IMR-90 (cell line): Measurements from ENCODE around the gene DIP2A. TPM values are rescaled to one million over a fixed set of nuclear protein-coding genes. Genes with fewer than 3 reads are reported as not detected.

Experiments
- ATAC-seq: fragments of 200-7000 bp; cut with Tn5 transposase; 2 replicates; pipeline ENCODE4 v1.9.1; 2020; ENCODE audit warnings: low read depth, mild to moderate bottlenecking, moderate library complexity
- BruUV-seq: library from RNA; stranded (reverse); fragments of 400-500 nt; replicated peaks from 2 replicates; lab custom pipeline; 2021; lab: Mats Ljungman, UMichigan
- CTCF ChIA-PET: fragments of 300-600 bp; formaldehyde crosslinking; extraction: SDS; loops from one replicate; lab custom pipeline; 2021; ENCODE audit warnings: antibody characterized with exemption; lab: Yijun Ruan, JAX
- POLR2A ChIA-PET: fragments of 300-600 bp; sonication (Branson Sonifier 250); formaldehyde crosslinking; loops from one replicate; lab custom pipeline; 2022; ENCODE audit warnings: antibody characterized with exemption; ENCODE audit not compliant: unreplicated experiment; lab: Charles Lee
- DNase-seq: peaks from one replicate; pipeline ENCODE4 v3.0.0; 2013
- H2AFZ ChIP-seq: replicated peaks from 2 replicates; pipeline ENCODE3; 2013; ENCODE audit warnings: low read length, mild to moderate bottlenecking; ENCODE audit not compliant: poor library complexity
- H2AK5ac ChIP-seq: 2 replicates; pipeline ENCODE4 v1.6.1; 2013; ENCODE audit warnings: low read depth, low read length, inconsistent platforms
- H2AK9ac ChIP-seq: replicated peaks from 2 replicates; pipeline ENCODE3; 2013; ENCODE audit warnings: mild to moderate bottlenecking, low read depth, low read length, moderate library complexity; ENCODE audit not compliant: poor library complexity
- H2BK120ac ChIP-seq: 2 replicates; pipeline ENCODE4 v1.6.1; 2013; ENCODE audit warnings: low read depth, low read length, inconsistent platforms
- H2BK15ac ChIP-seq: 3 replicates; pipeline ENCODE4 v1.6.1; 2013; ENCODE audit warnings: low read depth, low read length, inconsistent platforms
- H2BK20ac ChIP-seq: 2 replicates; pipeline ENCODE4 v1.6.1; 2013; ENCODE audit warnings: low read depth, mild to moderate bottlenecking, inconsistent platforms, low read length, moderate library complexity
- H2BK5ac ChIP-seq: 2 replicates; pipeline ENCODE4 v1.6.1; 2013; ENCODE audit warnings: mild to moderate bottlenecking, low read depth, low read length, inconsistent platforms; ENCODE audit not compliant: poor library complexity, severe bottlenecking
- H3K14ac ChIP-seq: replicated peaks from 2 replicates; pipeline ENCODE4 v1.6.1; 2013; ENCODE audit warnings: low read depth, low read length, inconsistent platforms
- H3K18ac ChIP-seq: 2 replicates; pipeline ENCODE4 v1.6.1; 2013; ENCODE audit warnings: low read depth, low read length, control low read depth
- H3K23ac ChIP-seq: 2 replicates; pipeline ENCODE4 v1.6.1; 2013; ENCODE audit warnings: low read depth, low read length, inconsistent platforms
- H3K27ac ChIP-seq: 2 replicates; pipeline ENCODE4 v1.5.1; 2013; ENCODE audit warnings: mild to moderate bottlenecking, control low read depth, low read length; ENCODE audit not compliant: insufficient read depth
- H3K27me3 ChIP-seq: 2 replicates; pipeline ENCODE4 v1.6.1; 2013; ENCODE audit warnings: low read length; ENCODE audit not compliant: control insufficient read depth, insufficient read depth
- H3K36me3 ChIP-seq: 2 replicates; pipeline ENCODE4 v1.6.1; 2013; ENCODE audit warnings: low read length, mixed read lengths; ENCODE audit not compliant: control insufficient read depth, insufficient read depth
- H3K4ac ChIP-seq: 2 replicates; pipeline ENCODE4 v1.6.1; 2013; ENCODE audit warnings: low read depth, low read length, inconsistent platforms
- H3K4me1 ChIP-seq: 2 replicates; pipeline ENCODE4 v1.6.1; 2013; ENCODE audit warnings: low read length, mixed read lengths; ENCODE audit not compliant: control insufficient read depth, insufficient read depth
- H3K4me2 ChIP-seq: 2 replicates; pipeline ENCODE4 v1.6.1; 2013; ENCODE audit warnings: low read depth, mild to moderate bottlenecking, control low read depth, low read length, moderate library complexity
- H3K4me3 ChIP-seq: 2 replicates; pipeline ENCODE4 v1.5.1; 2013; ENCODE audit warnings: low read depth, mild to moderate bottlenecking, control low read depth, low read length, moderate library complexity; ENCODE audit not compliant: insufficient read depth
- H3K56ac ChIP-seq: 2 replicates; pipeline ENCODE4 v1.6.1; 2013; ENCODE audit warnings: low read length, inconsistent platforms; ENCODE audit not compliant: insufficient read depth; ENCODE audit errors: extremely low read depth
- H3K79me1 ChIP-seq, 2 experiments: 2 replicates each; pipeline ENCODE4 v1.6.1; 2013; ENCODE audit warnings: low read length in 2 of 2, inconsistent platforms in 1 of 2, low read depth in 1 of 2
- H3K9ac ChIP-seq: 2 replicates; pipeline ENCODE4 v1.6.1; 2013; ENCODE audit warnings: low read depth, low read length, control low read depth
- H3K9me1 ChIP-seq: 2 replicates; pipeline ENCODE4 v1.6.1; 2013; ENCODE audit warnings: low read length, inconsistent platforms; ENCODE audit not compliant: insufficient read depth
- H3K9me3 ChIP-seq: 2 replicates; pipeline ENCODE4 v1.6.1; 2013; ENCODE audit warnings: low read length; ENCODE audit not compliant: control insufficient read depth, insufficient read depth
- H4K20me1 ChIP-seq: 2 replicates; pipeline ENCODE4 v1.6.1; 2013; ENCODE audit warnings: low read length, inconsistent platforms; ENCODE audit not compliant: insufficient read depth
- H4K5ac ChIP-seq: 2 replicates; pipeline ENCODE4 v1.6.1; 2013; ENCODE audit warnings: mild to moderate bottlenecking, low read depth, low read length, control low read depth
- H4K8ac ChIP-seq, 2 experiments: 2 replicates each; pipeline ENCODE4 v1.6.1; 2013; ENCODE audit warnings: low read depth in 2 of 2, low read length in 2 of 2, control low read depth in 1 of 2, inconsistent platforms in 1 of 2
- H4K91ac ChIP-seq: 2 replicates; pipeline ENCODE4 v1.6.1; 2013; ENCODE audit warnings: low read depth, low read length, inconsistent platforms; ENCODE audit not compliant: insufficient read depth
- BHLHE40 ChIP-seq: fragments of 150-350 bp; IDR thresholded peaks from 2 replicates; pipeline ENCODE4 v1.6.1; 2016; ENCODE audit warnings: mild to moderate bottlenecking, low read depth, low read length
- CHD1 ChIP-seq: IDR thresholded peaks from 2 replicates; pipeline ENCODE4 v1.6.1; 2012; ENCODE audit warnings: low read depth, low read length, improper control_type of control experiment
- MAFK ChIP-seq: IDR thresholded peaks from 2 replicates; pipeline ENCODE4 v1.6.1; 2012; ENCODE audit warnings: low read depth, low read length, improper control_type of control experiment
- MAZ ChIP-seq: IDR thresholded peaks from 2 replicates; pipeline ENCODE4 v1.6.1; 2012; ENCODE audit warnings: low read depth, mild to moderate bottlenecking, low read length, improper control_type of control experiment, moderate library complexity, borderline replicate concordance
- POLR2A ChIP-seq: IDR thresholded peaks from 2 replicates; pipeline ENCODE4 v1.6.1; 2012; ENCODE audit warnings: mild to moderate bottlenecking, low read depth, low read length
- RAD21 ChIP-seq: IDR thresholded peaks from 2 replicates; pipeline ENCODE4 v1.6.1; 2012; ENCODE audit warnings: low read length, improper control_type of control experiment
- RCOR1 ChIP-seq: IDR thresholded peaks from 2 replicates; pipeline ENCODE4 v1.6.1; 2012; ENCODE audit warnings: mild to moderate bottlenecking, low read length, improper control_type of control experiment; ENCODE audit not compliant: insufficient replicate concordance
- RFX5 ChIP-seq: IDR thresholded peaks from 2 replicates; pipeline ENCODE4 v1.8.0; 2012; ENCODE audit warnings: low read depth, mild to moderate bottlenecking, low read length, moderate library complexity
- SMC3 ChIP-seq: fragments of 150-350 bp; IDR thresholded peaks from 2 replicates; pipeline ENCODE4 v1.6.1; 2016; ENCODE audit warnings: low read depth, mild to moderate bottlenecking, antibody characterized with exemption, low read length, moderate library complexity
- WGBS, 2 experiments: methylation state at CpG; one replicate each; pipeline versions ENCODE4 v1.1.5 to v1.1.7; 2013; ENCODE audit warnings: missing lambda C conversion rate in 2 of 2; ENCODE audit not compliant: insufficient read length in 1 of 2; ENCODE audit errors: extremely low coverage in 2 of 2; 5-methylcytosine and 5-hydroxymethylcytosine counted together
- dilution Hi-C: fragments of 300-500 bp; cut with HindIII; formaldehyde crosslinking; loops from one replicate; pipeline ENCODE4 v1.14.3; 2018; ENCODE audit warnings: low sequenced_read_pairs; ENCODE audit not compliant: unreplicated experiment
- in situ Hi-C: fragments of 300-500 bp; cut with MboI; formaldehyde crosslinking; loops from 3 replicates; pipeline ENCODE4 v1.14.3; 2019; ENCODE audit warnings: low sequenced_read_pairs, inconsistent platforms, mixed read lengths
- intact Hi-C: fragments of 100-400 bp; cut with micrococcal nuclease; formaldehyde crosslinking; loops from 2 replicates; pipeline ENCODE4 v1.10.0; 2022
- polyA plus RNA-seq, 3 experiments: library from polyadenylated mRNA; depleted of rRNA; stranded (reverse); fragments of >200 nt; gene quantifications; 2 replicates each; pipeline ENCODE4 v1.2.3, GENCODE V29; 2012; ENCODE audit warnings: low replicate concordance in 1 of 3
- total RNA-seq: library from RNA; depleted of rRNA; stranded (reverse); fragments of >200 nt; gene quantifications from 2 replicates; pipeline ENCODE4 v1.2.3, GENCODE V29; 2012
- TF ChIP-seq, protein P1 (sequence below): conservative IDR thresholded peaks from 2 replicates; pipeline ENCODE4 v1.5.1; 2012; ENCODE audit warnings: mild to moderate bottlenecking, low read depth, low read length, improper control_type of control experiment
- TF ChIP-seq, protein P2 (sequence below): fragments of 150-350 bp; IDR thresholded peaks from 2 replicates; pipeline ENCODE4 v1.6.1; 2016; ENCODE audit warnings: low read depth, mild to moderate bottlenecking, low read length, moderate library complexity, borderline replicate concordance
- TF ChIP-seq, protein P3 (sequence below): fragments of 150-350 bp; IDR thresholded peaks from 2 replicates; pipeline ENCODE4 v1.6.1; 2017; ENCODE audit warnings: mild to moderate bottlenecking, antibody characterized with exemption, low read length, low read depth

DIP2A gene
- total and polyA plus RNA-seq, 2 of the 4 experiments (the other 2 are of a cell fraction), result 17.9 to 24.3 TPM

DNA sequence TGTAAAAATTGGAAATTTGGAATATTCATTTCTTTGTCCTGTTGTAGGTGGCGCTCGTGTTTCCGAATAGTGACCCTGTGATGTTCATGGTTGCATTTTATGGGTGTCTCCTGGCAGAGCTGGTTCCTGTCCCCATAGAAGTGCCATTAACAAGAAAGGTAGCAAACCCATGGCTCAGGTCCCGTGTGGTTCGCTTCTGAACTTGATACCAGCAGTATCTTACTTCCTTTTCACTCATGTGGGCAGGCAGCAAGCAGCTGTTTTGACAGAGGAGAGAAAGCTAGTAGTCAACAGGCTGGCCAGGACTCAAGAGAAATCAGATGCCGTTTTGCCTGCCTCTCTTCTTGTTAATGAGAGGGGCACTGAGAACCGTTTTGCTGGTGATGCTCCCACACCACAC is 73.4 kb downstream of the DIP2A start:
- H3K14ac ChIP-seq, result no peak overlapping the region

More for the DNA sequence above, 73.4 kb downstream of the DIP2A start:
- H2AK9ac ChIP-seq, result no peak overlapping the region
- no TSS peak for BruUV-seq
- H3K23ac ChIP-seq, result no peak overlapping the region
- H3K4ac ChIP-seq, result no peak overlapping the region
- WGBS, 2 experiments, result 100% methylated on average over 3 of the region's 7 CpGs; no CpG with 5 or more reads in 1 of the 2 experiments
- H2AFZ ChIP-seq, result no peak overlapping the region
- DNase-seq, result no peak
- ChIA-PET POLR2A (no interaction called here), CTCF (no interaction called here)
- no peaks in the 10 kb centered on the region for H3K4me1 ChIP-seq
- no peak overlapping the region for H3K18ac ChIP-seq
- H3K36me3 ChIP-seq, result peaks cover 28% of the 10 kb centered on the region
- H3K56ac ChIP-seq, result no peak overlapping the region
- H3K27ac ChIP-seq, result no peak overlapping the region
- H2BK15ac ChIP-seq, result no peak overlapping the region
- H3K27me3 ChIP-seq, result no peaks in the 10 kb centered on the region
- H2AK5ac ChIP-seq, result no peak overlapping the region
- no peak overlapping the region for H4K91ac ChIP-seq
- no peak overlapping the region for H3K4me2 ChIP-seq
- intact Hi-C loops (no loop called here), in situ Hi-C loops (no loop called here), dilution Hi-C loops (no loop called here)
- H2BK5ac ChIP-seq, result no peak overlapping the region
- no peak for ATAC-seq
- TF ChIP-seq POLR2A (no peak), CHD1 (no peak), MAZ (no peak), RAD21 (no peak), RFX5 (no peak), RCOR1 (no peak), BHLHE40 (no peak), SMC3 (no peak), MAFK (no peak)
- TF ChIP-seq, protein P1, sequence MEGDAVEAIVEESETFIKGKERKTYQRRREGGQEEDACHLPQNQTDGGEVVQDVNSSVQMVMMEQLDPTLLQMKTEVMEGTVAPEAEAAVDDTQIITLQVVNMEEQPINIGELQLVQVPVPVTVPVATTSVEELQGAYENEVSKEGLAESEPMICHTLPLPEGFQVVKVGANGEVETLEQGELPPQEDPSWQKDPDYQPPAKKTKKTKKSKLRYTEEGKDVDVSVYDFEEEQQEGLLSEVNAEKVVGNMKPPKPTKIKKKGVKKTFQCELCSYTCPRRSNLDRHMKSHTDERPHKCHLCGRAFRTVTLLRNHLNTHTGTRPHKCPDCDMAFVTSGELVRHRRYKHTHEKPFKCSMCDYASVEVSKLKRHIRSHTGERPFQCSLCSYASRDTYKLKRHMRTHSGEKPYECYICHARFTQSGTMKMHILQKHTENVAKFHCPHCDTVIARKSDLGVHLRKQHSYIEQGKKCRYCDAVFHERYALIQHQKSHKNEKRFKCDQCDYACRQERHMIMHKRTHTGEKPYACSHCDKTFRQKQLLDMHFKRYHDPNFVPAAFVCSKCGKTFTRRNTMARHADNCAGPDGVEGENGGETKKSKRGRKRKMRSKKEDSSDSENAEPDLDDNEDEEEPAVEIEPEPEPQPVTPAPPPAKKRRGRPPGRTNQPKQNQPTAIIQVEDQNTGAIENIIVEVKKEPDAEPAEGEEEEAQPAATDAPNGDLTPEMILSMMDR, result no peak
- TF ChIP-seq, protein P2, sequence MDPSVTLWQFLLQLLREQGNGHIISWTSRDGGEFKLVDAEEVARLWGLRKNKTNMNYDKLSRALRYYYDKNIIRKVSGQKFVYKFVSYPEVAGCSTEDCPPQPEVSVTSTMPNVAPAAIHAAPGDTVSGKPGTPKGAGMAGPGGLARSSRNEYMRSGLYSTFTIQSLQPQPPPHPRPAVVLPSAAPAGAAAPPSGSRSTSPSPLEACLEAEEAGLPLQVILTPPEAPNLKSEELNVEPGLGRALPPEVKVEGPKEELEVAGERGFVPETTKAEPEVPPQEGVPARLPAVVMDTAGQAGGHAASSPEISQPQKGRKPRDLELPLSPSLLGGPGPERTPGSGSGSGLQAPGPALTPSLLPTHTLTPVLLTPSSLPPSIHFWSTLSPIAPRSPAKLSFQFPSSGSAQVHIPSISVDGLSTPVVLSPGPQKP, result no peak
- TF ChIP-seq, protein P3, sequence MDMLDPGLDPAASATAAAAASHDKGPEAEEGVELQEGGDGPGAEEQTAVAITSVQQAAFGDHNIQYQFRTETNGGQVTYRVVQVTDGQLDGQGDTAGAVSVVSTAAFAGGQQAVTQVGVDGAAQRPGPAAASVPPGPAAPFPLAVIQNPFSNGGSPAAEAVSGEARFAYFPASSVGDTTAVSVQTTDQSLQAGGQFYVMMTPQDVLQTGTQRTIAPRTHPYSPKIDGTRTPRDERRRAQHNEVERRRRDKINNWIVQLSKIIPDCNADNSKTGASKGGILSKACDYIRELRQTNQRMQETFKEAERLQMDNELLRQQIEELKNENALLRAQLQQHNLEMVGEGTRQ, result no peak
- H3K79me1 ChIP-seq, result peaks cover 8 to 9% of the 10 kb centered on the region in 2 experiments; a peak in 3 of 4 replicates
- peaks cover 5% of the 10 kb centered on the region for H4K20me1 ChIP-seq
- no peak overlapping the region for H2BK20ac ChIP-seq
- H3K9me3 ChIP-seq, result no peaks in the 10 kb centered on the region
- peaks cover 7% of the 10 kb centered on the region; the same call in 1 of the 2 replicates for H3K9me1 ChIP-seq
- H2BK120ac ChIP-seq, result no peak overlapping the region
- no peak overlapping the region for H3K9ac ChIP-seq
- no peak overlapping the region for H4K5ac ChIP-seq
- H3K4me3 ChIP-seq, result no peak overlapping the region
- no peak overlapping the region for H4K8ac ChIP-seq
